Measurements from ENCODE around the gene ZFYVE28.
"Not testable (repeated sequence)": the region's sequence is repeated elsewhere in the genome, so short reads cannot be mapped to it uniquely, and the experiment has no call there.

The ZFYVE28 gene

DNA sequence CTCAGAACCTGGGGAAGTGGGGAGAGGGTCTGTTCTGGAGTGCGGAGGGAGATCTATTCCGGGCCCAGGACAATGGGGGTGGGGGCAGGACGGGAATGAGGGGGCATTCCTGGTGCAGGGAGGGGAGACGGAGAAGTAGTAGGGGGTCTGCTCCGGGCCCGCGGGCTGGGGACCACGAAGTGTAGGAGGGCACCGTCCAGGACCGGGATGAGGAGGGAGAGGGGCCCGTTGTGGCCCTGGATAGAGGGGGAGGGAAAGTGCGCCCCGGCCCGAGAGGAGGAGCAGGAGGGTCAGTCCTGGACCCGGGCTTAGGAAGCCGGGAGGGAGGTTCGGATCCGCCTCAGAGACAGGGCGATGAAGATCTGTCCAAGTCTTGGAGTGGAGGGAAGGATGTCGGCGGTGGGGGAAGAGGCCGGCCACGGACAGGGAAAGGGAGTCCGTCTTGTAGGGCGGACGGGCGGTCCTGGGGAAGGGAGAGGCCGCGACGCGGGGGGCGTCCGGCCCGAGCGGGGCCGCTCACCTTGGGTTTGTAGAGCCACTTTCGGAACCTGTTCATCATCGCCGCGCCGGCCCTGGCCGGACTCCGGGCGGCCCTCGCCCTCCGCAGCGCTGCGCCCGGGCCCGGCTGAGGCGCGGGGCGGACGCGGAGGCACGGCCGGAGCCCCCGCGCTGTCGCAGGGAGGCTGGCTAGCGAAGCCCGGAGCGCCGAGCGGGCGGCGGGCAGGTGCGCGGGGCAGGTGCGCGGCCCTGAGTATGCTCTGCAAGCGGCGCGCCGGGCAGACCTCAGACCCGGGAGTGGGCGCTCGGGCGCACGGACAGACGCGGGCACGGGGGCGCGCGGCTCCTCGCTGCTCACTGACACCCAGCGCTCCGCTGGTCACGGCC is at the start of gene ZFYVE28:
Gene ZFYVE28 (minus strand): TSS at position 881 of the 885 bp plus-strand sequence. CDS start 322 bp downstream, at position 559.
- no peak for DNase-seq (ENCODE audit: low spot score)

DNA sequence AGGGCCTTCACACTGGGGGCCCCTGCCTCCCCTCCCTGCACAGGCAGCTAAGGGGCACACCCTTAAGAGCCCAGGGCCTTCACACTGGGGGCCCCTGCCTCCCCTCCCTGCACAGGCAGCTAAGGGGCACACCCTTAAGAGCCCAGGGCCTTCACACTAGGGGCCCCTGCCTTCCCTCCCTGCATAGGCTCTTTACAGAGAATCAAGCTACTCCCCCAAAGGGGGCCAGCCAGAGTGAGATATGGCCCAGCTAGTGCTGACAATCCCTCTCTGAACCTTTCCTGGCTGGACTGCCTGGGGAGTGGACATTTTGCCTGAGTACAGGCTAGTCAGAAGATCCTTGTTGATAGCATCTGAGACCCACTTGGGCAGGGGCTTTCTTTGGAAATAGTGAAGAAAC is 47.1 kb upstream of the ZFYVE28 start:
- not testable (repeated sequence) for DNase-seq (ENCODE audit: low spot score)

DNA sequence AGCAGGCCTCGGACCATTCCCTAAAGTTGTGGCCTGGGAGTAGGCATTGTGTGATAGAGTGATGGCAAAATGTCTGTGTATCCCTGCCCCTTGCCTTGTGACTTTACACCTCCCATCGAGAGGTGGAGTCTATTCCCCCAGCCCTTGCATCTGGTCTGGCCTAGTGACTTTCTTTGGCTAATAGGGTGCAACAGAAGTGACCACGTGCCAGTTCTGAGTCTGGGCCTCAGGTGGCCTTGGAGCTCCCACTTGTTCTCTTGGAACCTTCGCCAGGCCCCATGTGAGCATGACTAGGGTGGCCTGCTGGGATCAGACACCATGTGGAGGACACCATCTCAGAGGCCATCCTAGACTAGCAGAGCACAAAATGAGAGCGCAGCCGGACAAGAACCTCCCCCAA is 46.6 kb upstream of the ZFYVE28 start:
- no peak for DNase-seq (ENCODE audit: low spot score)

DNA sequence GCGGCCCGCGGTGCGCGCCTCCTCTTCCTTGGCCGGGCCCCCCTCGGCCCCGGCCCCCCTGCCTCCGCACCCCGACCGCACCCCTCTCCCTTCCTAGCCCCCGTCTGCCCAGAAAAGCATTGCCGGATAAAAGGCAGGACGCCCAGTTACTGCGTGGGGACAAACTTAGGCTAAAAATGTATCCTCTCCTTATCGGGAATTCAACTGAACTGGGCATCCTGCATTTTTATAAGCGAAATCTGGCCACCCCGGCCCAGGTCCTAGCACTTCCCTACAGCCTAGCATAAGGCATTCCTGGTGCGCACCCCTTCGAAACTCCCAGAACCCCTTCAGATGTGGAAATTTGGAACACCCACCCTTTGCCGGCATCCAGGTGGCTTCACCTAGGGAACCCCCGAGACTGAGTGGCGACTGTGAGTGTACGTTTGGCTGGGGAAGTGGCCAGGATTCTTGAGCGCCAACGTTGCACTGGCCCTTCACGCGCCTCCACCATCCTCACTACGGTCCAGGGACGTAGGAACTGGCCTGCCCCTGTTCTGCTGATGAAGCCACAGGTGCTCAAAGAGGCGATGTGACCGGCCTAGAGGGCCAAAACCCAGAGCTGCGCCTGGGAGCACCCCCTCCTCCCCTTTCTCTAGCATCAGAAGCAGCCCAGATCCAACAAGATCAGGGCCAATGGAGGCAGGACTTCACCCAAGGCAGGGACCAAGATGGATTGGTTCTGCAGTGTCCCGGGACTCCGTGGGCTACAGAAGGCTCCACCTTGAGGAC is 44.7 kb upstream of the ZFYVE28 start:
- no peak for DNase-seq (ENCODE audit: low spot score)

DNA sequence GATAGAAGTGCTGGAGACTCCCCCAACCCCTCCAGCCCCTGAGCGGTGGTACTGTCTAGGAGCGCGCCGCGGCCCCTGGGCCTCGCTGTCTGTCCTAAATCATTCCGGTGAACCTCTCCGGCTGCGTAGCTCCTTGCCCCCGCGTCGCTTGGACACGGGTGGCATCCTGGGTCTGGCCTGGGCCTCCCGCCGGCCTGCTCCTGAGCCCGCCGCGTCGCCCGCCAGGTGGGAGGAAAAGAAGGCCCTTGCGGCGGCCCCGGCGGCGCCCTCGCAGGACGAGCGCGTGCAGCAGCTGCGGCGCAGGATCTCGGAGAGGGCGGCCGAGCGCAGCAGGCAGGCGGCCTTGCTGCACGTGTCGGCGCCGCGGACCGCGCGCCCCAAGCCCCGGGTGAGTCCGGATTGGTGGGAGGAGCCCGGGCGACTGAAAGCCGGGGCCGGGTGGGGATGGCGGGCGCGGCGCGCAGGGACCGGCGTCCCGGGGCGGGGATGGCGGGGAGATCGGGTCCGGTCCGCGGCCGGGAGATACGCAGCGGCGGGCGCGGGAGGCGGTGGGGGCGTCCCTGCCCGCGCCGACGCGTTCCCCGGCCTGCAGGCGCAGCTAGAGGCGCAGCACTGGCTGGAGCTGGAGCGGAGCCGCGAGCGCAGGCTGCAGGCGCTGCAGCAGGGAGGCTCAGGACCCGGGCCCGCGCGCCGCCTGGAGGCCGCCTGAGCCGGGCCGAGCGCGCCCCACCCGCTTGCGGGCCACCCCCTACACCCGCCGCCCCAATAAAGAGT is 44.0 kb upstream of the ZFYVE28 start:
- peak; percentile 21 for DNase-seq (ENCODE audit: low spot score)

DNA sequence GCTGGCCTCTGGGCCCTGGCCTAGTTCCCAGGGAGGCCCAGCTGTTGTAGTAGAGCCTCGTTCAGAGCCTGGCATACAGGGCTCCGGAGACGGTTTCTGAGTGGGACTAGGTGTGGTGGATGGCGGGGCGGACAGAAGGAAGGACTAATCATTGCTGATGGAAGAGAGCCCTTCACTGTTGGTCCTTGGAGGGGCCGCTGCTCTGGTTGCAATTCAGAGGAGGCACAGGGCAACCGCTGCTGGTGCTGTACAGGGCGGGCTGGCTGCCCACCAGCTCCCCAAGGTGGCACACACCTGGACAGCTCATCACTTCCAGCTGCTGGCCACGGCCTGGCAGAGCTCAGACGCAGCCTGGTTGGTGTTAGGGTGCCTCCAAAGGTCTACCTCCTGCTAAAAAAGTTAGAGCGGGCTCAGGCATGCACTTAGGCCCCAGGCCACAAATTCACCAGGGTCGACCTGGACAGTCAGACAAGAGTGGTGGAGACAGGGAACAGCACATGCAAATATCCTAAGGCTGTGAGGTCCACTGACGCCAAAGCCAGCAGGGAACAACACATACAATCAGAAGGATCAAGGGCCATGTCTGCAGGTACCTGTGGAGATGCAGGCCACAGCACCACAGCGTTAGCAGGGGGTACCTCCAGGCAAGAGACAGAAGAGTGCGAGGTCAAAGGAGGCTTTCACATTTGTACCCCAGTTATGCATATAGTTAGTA is 43.0 kb upstream of the ZFYVE28 start:
- DNase-seq (ENCODE audit: low spot score), result no peak

DNA sequence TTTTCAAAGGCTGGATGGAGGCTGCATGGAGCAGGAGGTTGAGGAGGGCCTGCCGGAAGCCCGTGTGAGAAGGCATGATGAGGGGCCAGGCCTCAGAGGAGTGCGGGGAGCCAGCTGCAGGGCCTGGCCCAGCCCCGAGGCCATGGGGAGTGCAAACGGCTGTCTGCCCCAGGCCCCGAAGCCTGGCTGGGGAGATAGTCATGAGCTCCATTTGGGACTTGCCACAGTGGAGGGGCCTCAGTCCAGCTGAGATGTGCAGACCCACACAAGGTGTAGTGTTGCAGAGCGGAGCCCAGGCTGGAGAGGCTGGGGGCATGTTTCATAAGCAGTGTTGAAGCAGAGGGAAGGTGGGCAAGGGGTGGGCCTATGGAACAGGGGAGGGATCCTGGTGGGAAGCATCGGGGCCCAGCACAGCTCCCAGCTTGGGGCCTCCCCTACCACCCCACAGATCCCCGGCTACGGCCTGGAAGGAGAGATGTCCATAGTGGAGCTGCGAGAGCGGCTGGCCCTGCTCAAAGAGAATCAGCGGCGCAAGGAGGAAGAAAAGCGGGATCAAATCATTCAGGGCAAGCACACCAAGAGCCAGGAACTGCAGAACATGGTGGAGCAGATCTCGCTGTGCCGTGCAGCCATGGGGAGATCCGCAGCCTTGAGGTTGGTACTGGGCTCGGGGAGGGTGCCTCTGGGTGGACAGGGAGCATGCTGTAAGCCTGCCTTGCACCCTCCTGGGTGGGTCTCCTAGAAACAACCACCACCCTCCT is 41.3 kb upstream of the ZFYVE28 start:
- DNase-seq (ENCODE audit: low spot score), result no peak

DNA sequence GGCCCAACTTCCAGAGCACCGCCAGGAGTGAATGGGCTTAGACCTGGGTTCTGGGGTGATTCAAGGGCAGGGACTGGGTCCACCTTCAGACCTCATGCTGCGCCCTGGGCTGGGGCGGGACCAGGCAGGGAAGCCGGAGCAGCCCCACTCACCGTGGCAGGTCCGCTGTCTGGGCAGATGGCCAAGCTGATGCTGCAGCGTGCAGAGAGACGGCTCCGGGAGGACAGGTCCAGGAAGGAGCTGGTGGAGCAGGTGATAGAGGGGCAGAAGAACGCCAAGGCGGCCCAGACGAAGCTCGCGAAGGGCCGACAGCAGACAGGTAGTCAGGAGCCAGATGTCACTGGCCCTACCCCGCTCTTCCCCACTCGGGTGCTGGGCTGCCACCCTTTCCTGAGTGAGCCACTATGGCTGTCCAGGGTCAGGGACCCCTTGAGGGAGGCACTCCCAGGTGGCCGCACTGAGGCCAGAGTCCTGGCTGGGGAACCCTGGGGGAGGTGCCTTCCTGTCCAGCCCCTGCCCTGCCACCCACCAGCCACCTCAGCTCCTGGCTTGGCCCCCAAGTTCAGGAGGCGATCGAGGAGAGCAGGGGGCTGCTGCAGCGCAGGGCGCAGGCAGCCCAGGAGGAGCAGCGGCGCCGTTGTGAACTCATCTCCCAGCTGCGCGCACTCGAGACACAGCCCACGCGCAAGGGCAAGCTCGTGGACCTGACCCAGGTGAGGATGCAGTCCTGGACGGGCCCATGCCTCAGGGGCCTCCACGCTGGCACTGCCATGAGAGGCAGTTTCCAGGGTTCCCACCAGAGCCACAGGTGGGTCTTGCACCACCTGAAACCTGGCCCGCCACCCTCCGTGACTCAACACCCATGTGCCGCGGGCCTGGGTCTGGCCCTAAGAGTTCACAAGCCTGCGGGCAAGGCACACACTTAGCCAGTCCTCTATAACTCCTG is 40.4 kb upstream of the ZFYVE28 start:
- no peak for DNase-seq (ENCODE audit: low spot score)

DNA sequence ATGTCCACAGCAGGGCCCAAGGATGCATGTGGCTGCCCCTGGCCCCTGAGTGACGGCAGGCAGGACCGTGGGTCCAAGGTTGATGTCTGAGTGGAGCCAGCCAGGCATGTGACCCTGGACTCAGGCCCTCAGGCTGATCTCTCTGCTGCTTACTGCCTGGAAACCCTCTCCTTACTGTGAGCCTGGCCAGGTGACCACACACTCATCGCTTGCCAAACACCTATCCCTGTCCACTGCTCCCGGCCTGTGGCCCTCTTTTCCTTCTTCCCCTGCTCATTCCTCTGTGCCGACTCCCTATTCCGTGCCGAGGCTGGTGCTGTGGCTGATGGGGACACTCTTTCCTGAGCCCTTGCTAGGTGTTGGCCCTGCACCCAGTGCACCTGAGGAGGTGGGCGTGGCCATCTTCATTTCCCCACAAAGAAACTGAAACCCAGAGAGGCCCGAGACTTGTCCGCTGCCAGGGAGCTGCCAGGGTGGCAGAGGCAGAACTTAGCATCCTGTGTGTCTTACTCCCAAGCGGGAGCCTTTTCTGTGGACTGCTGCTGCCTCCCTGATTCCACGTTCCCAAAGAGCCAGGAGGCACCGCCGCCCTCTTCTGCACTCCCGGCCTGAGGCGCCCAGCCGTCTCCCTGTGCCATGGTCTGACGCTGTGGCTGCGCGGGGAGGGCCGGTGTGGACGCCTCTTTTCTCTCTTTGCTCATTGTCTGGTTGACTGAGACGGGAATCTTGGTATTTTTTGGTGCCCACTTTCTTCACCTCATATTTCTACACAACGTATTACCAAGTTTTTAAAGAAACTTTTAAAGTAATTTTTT is 39.2 kb upstream of the ZFYVE28 start:
- no peak for DNase-seq (ENCODE audit: low spot score)

DNA sequence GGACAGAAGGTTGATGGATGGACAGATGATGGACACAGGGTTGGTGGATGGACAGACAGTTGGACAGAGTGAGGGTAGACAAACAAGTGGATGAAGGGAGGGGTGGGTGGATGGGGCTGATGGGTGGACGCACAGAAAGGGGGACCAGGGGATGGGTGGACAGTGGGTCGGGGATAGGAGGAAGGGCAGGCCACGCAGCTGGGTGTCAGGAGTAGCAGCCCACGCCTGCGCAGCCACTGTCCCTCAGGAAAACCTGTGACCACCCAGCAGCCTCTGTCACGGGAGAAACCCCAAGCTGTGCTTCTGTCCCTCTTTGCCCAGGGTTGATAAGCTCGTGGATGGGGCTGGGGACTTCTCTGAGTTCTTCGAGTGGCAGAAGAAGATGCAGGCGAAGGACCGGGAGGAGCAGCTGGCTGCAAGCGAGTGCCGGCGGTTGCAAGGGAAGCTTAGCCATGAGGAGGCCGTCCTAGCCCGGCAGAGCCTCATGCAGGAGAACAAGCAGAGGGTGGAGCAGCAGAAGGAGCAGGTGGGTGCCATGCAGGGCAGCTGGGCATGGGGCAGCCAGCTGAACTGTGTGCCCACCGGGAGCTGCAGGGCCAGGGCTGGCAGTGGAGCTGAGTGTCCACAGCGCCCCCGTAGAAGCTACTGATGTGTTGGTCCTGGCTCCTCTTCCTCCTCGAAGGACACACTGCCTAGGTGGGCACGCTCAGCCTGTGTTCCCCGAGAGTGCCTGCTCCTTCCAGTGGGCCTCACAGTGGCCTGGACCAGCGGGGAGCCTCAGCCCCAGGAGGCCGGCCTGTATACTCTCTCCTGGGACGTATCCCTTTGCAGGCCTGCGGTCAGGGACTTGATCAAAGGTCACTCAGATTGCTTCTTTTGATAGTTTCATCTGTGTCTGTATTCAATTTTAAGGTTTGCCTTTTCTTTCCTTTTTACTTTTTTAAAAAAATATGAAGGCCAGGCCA is 33.7 kb upstream of the ZFYVE28 start:
- DNase-seq (ENCODE audit: low spot score), result no peak

DNA sequence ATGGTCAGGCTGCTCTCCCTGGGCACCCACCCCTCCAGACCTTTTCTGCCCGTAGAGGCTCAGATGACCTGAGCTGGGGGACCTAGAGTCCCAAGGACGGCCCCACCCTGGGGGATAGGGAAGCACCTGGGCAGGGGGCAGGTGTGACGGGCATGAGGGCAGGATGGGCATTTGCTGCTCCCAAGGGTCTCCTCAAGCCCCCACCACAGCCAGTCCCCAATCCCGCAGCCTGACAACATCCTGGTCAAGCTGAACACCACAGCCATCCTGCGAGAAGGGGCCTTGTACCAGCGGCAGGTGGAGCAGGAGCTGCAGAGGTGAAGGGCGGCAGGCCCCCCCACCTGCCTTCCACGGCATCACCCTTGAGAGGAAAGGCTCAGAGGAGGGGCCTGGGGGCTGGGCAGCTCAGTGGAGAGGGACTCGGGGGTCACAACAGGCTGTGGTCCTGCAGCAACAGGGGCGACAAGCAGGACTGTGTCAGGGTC is 32.6 kb upstream of the ZFYVE28 start:
- no peak for DNase-seq (ENCODE audit: low spot score)

DNA sequence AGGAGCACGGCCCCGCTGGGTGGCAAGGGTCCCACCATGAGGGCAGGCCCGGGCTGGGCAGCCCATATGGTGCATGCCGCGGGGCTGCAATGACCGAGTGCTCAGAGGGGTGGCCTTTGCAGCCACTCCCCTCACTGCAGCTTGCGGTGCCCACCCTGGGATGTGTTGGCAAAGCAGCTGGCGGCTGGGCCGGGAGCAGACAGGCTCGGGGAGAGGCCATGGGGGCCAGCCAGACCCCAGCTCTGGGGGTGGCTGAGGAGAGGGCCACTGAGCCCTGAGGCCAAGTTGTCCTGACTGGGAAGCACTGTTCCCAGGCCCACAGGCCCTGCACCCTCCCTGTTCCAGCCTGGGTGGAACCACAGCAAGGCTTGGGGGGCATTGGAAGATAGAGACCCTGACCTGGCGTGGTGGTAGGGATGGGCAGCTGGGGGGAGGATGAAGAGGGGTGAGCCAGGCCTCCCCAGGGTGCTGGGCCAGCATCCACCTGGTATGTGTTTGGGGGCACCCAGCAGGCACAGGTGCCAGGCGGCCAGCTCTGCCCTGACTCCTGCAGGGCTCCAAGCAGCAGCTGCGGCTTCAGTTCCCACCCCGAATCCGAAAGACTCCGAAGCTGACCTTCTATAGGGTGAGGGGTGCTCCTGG is 32.1 kb upstream of the ZFYVE28 start:
- DNase-seq (ENCODE audit: low spot score), result no peak

DNA sequence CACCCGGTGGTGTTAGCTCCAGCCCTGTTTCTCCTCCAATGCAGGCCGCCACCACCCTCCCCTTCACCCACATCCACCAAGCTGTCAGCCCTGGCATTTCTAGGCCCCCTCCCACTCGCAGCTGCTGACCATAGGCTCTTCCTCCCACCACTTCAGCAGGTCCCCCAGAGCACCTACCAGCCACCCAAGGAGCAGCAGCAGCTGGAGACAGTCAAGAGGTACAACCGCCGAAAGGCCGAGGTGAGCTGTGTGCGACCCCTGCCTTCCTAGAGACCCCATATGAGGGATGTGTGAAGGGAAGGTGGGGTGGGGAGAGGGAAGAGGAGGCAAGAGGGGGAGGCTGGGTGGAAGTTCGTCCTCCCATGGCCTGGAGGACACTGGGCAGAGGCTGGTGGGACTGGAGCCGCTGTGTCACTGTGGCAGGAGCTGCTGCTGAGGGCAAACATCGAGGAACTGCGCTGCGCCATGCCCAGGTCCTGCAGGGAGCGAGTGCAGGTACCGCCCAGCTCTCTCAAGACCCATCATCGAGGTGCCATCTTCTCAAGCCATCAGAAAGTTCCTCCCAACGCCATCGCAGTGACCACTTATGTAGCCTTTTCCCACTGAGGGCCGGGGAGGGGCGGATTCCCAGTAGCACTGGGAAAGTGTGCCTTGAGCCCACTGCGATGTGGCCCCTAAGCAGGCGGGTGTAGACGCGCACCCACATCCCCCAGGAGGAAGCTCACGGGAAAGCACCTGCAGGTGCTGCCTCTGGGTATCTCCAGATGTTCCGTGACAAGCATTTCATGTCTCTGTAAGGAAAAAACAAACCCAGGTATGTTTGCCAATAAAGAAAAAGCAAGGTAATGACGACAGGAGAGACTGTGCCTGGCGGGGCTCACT is 31.3 kb upstream of the ZFYVE28 start:
- DNase-seq (ENCODE audit: low spot score), result no peak

DNA sequence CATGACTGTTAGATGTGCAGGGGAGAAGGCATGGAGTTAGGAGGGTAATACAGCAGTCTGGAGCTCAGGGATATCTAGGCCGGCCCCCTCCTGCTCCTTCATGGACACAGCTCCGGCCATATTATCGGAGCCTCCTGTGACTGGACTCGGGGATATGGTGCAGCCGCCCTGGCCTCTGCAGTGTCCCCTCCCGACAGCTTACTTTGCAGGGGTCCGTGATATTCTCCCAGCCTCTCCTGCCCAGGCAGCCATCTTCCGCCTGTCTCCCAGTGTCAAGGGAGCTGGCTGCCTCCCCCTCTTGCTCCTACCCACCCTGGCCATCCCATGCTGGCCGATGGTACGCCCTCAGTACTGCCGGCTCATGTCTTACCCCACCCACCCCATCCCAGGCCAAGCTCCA is 30.6 kb upstream of the ZFYVE28 start:
- no peak for DNase-seq (ENCODE audit: low spot score)

DNA sequence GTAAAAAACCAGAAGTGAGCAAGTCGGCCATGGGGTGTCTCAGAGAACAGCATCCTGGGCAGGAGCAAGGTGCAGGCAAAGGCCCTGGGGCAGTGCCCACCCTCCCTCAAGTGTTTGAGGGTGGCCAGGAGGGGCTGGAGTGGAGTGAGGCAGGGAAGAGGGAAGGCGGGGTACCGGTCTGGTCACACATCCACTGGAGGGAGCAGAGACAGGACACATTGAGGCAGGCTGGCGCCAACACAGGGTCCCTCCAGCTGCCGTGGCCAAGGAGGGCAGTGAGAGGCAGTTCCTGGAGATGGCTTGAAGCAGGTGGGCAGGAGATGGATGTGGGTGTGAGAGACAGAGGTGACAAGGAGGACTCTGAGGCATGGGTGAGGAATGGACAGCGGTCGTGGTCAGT is 30.1 kb upstream of the ZFYVE28 start:
- DNase-seq (ENCODE audit: low spot score), result no peak

All from hematopoietic multipotent progenitor cell treated with erythropoietin and hydrocortisone succinate and interleukin-3 and kit ligand, for 15 days (in vitro differentiated cells).